A673 (cell line): Measurements from ENCODE around the gene ELOVL7.

Experiments used
- CTCF ChIP-seq: fragments of 300-800, 200-600 bp; sonication (generic); conservative IDR thresholded peaks from 2 replicates; pipeline ENCODE4 v1.5.1; 2017; ENCODE audit warnings: low read depth, mild to moderate bottlenecking, antibody characterized with exemption, low read length, moderate library complexity, mixed read lengths
- EZH2 ChIP-seq: fragments of 200-600 bp; sonication (generic); IDR thresholded peaks from 2 replicates; pipeline ENCODE4 v1.6.1; 2017; ENCODE audit warnings: borderline replicate concordance, low read depth, mild to moderate bottlenecking, mixed read lengths, antibody characterized with exemption, low read length; ENCODE audit not compliant: poor library complexity, severe bottlenecking

GRCh38 chr5:60744682-60745081 is 99.4 kb downstream of the ELOVL7 start:
- TF ChIP-seq CTCF = no peak
- TF ChIP-seq EZH2 = no peak
